ENCODE measurements around the gene MINDY2. TPM values are rescaled to one million over a fixed set of nuclear protein-coding genes. Genes with fewer than 3 reads are reported as not detected.
"Not testable (repeated sequence)": the region's sequence is repeated elsewhere in the genome, so short reads cannot be mapped to it uniquely, and the experiment has no call there.

Gene MINDY2
- total and polyA plus RNA-seq, 2 of the 8 experiments (the other 6 are each of a cell fraction or from before 2014, with no cell fraction given), result 3.1 to 25.7 TPM

- TF ChIP-seq SRF (IDR thresholded peaks at IDR 0.05; ENCODE audit: low read depth, low read length) (no peak), NANOG (IDR thresholded peaks at IDR 0.05; ENCODE audit: insufficient read depth, low read depth, low read length, poor library complexity, severe bottlenecking) (no peak)
Observed at GRCh38 chr15:58842713-58843396, 71.8 kb downstream of the MINDY2 start (continued).

GRCh38 chr15:58851205-58851604 is 80.1 kb downstream of the MINDY2 start:
- H3K4ac ChIP-seq (replicated peaks; ENCODE audit: insufficient read length, low read depth, low read length); H3K4me2 ChIP-seq (ENCODE audit: insufficient read depth in 1 of 2, low read depth in 2 of 2, low read length in 2 of 2); H3K23me2 ChIP-seq (ENCODE audit: low read depth, low read length); H3K4me3 ChIP-seq (ENCODE audit: extremely low read depth in 1 of 4, insufficient read depth in 2 of 4, low read depth in 3 of 4, low read length in 4 of 4); H3K79me1 ChIP-seq (ENCODE audit: low read depth, low read length); FAIRE-seq; H2BK20ac ChIP-seq (ENCODE audit: low read length); POLR2A ChIA-PET (ENCODE audit: partially characterized antibody); H4K8ac ChIP-seq (ENCODE audit: extremely low read depth, insufficient read depth, low read length); H4K5ac ChIP-seq (ENCODE audit: insufficient read length, low read depth, low read length); H3K4me1 ChIP-seq (replicated peaks in 1 of 4; ENCODE audit: control insufficient read depth in 3 of 4, insufficient read depth in 4 of 4, low read length in 3 of 4); H3K27me3 ChIP-seq (replicated peaks in 1 of 4; ENCODE audit: control insufficient read depth in 3 of 4, extremely low read depth in 1 of 4, insufficient read depth in 3 of 4, low read length in 3 of 4); H3K56ac ChIP-seq (replicated peaks; ENCODE audit: insufficient read length, low read depth, low read length); H3K27ac ChIP-seq (ENCODE audit: low read depth, low read length); H2BK15ac ChIP-seq (ENCODE audit: low read length); H4K91ac ChIP-seq (replicated peaks; ENCODE audit: insufficient read length, low read length); H3K14ac ChIP-seq (ENCODE audit: insufficient read length); H3K18ac ChIP-seq (ENCODE audit: extremely low read depth, low read length); H4K20me1 ChIP-seq (replicated peaks in 1 of 2; ENCODE audit: control insufficient read depth in 1 of 2, insufficient read depth in 2 of 2, low read length in 2 of 2); H3K36me3 ChIP-seq (ENCODE audit: control insufficient read depth in 2 of 4, insufficient read depth in 4 of 4, low read length in 3 of 4); H2BK5ac ChIP-seq (ENCODE audit: low read depth, low read length); H2AK5ac ChIP-seq (ENCODE audit: low read depth, low read length); H2BK12ac ChIP-seq (ENCODE audit: low read depth, low read length); H3K9ac ChIP-seq (replicated peaks in 1 of 4; ENCODE audit: extremely low read depth in 1 of 4, low read depth in 3 of 4, low read length in 3 of 4); H3K9me3 ChIP-seq (ENCODE audit: insufficient read depth in 2 of 2, low read depth in 1 of 2, low read length in 1 of 2); H3K79me2 ChIP-seq (ENCODE audit: control insufficient read depth in 1 of 2, insufficient read depth in 2 of 2, low read length in 2 of 2); H2AFZ ChIP-seq (ENCODE audit: low read length); DNase-seq (ENCODE audit: low read depth in 1 of 2, low spot score in 2 of 2); H3K23ac ChIP-seq (ENCODE audit: insufficient read length); H2BK120ac ChIP-seq (replicated peaks; ENCODE audit: low read depth, low read length): not testable (repeated sequence)
- 92% methylated on average over 3 of the region's 3 CpGs; no CpG with 5 or more reads in 1 of the 2 experiments for WGBS, 2 experiments (ENCODE audit: extremely low coverage in 1 of 2, insufficient coverage in 1 of 2, insufficient read length in 1 of 2, insufficient replicate concordance in 2 of 2, low coverage in 1 of 2, low lambda C conversion rate in 2 of 2, missing lambda C conversion rate in 1 of 2)
- CTCF ChIA-PET (ENCODE audit: partially characterized antibody), result interaction anchor here (0.7 to 3.1 kb wide), 5 partner anchors 11 to 81 kb away, joined by 3 to 18 read pairs (median 6); no protein-coding TSS in a partner anchor

Measured in H1 (cell line).